Measurements from ENCODE around the gene UBTD1.

The UBTD1 gene

GRCh38 chr10:97503406-97503805 is 4.7 kb downstream of the UBTD1 start:
- in situ Hi-C loops (cut with HindIII; ENCODE audit: low sequenced_read_pairs): no loop called here
- no peak for DNase-seq (ENCODE audit: low read depth, low spot score)
- TF ChIP-seq CTCF (IDR thresholded peaks at IDR 0.05; ENCODE audit: low read depth, low read length): no peak
- no peak overlapping the region for H3K4me3 ChIP-seq (ENCODE audit: low read depth, low read length)

GRCh38 chr10:97505152-97505551 is 6.4 kb downstream of the UBTD1 start:
- in situ Hi-C loops (cut with HindIII; ENCODE audit: low sequenced_read_pairs): no loop called here
- no peak for TF ChIP-seq CTCF (IDR thresholded peaks at IDR 0.05; ENCODE audit: low read depth, low read length)

GRCh38 chr10:97506199-97506991 is 7.7 kb downstream of the UBTD1 start:
- no peak for TF ChIP-seq CTCF (IDR thresholded peaks at IDR 0.05; ENCODE audit: low read depth, low read length)
- in situ Hi-C loops (cut with HindIII; ENCODE audit: low sequenced_read_pairs): no loop called here
- DNase-seq (ENCODE audit: low read depth, low spot score): no peak
- no peak overlapping the region for H3K4me3 ChIP-seq (ENCODE audit: low read depth, low read length)

More at GRCh38 chr10:97505152-97505551, 6.4 kb downstream of the UBTD1 start:
- no peak overlapping the region for H3K4me3 ChIP-seq (ENCODE audit: low read depth, low read length)
- no peak for DNase-seq (ENCODE audit: low read depth, low spot score)

- in situ Hi-C loops (cut with HindIII; ENCODE audit: low sequenced_read_pairs): no loop called here
- H3K4me3 ChIP-seq (ENCODE audit: low read depth, low read length): no peak overlapping the region
- DNase-seq (ENCODE audit: low read depth, low spot score): peak; percentile 64
- TF ChIP-seq CTCF (IDR thresholded peaks at IDR 0.05; ENCODE audit: low read depth, low read length): no peak
Measured at GRCh38 chr10:97508342-97508741, 9.6 kb downstream of the UBTD1 start.

- in situ Hi-C loops (cut with HindIII; ENCODE audit: low sequenced_read_pairs): no loop called here
- TF ChIP-seq CTCF (IDR thresholded peaks at IDR 0.05; ENCODE audit: low read depth, low read length): no peak
- no peak overlapping the region for H3K4me3 ChIP-seq (ENCODE audit: low read depth, low read length)
- no peak for DNase-seq (ENCODE audit: low read depth, low spot score)
Measured at GRCh38 chr10:97509120-97509680, 10.5 kb downstream of the UBTD1 start.

GRCh38 chr10:97510686-97511085 is 12.0 kb downstream of the UBTD1 start:
- DNase-seq (ENCODE audit: low read depth, low spot score): no peak
- in situ Hi-C loops (cut with HindIII; ENCODE audit: low sequenced_read_pairs): no loop called here
- TF ChIP-seq CTCF (IDR thresholded peaks at IDR 0.05; ENCODE audit: low read depth, low read length): no peak
- H3K4me3 ChIP-seq (ENCODE audit: low read depth, low read length): no peak overlapping the region
